IMR-90 (cell line): ENCODE data around the gene KPNA1. TPM values are rescaled to one million over a fixed set of nuclear protein-coding genes. Genes with fewer than 3 reads are reported as not detected.

ENCODE experiments used
- ATAC-seq: fragments of 200-7000 bp; cut with Tn5 transposase; 2 replicates; pipeline ENCODE4 v1.9.1; 2020; ENCODE audit warnings: low read depth, mild to moderate bottlenecking, moderate library complexity
- BruUV-seq: library from RNA; stranded (reverse); fragments of 400-500 nt; replicated peaks from 2 replicates; lab custom pipeline; 2021; lab: Mats Ljungman, UMichigan
- CTCF ChIA-PET: fragments of 300-600 bp; formaldehyde crosslinking; extraction: SDS; loops from one replicate; lab custom pipeline; 2021; ENCODE audit warnings: antibody characterized with exemption; lab: Yijun Ruan, JAX
- POLR2A ChIA-PET: fragments of 300-600 bp; sonication (Branson Sonifier 250); formaldehyde crosslinking; loops from one replicate; lab custom pipeline; 2022; ENCODE audit warnings: antibody characterized with exemption; ENCODE audit not compliant: unreplicated experiment; lab: Charles Lee
- DNase-seq: peaks from one replicate; pipeline ENCODE4 v3.0.0; 2013
- H2AFZ ChIP-seq: replicated peaks from 2 replicates; pipeline ENCODE3; 2013; ENCODE audit warnings: low read length, mild to moderate bottlenecking; ENCODE audit not compliant: poor library complexity
- H2AK5ac ChIP-seq: 2 replicates; pipeline ENCODE4 v1.6.1; 2013; ENCODE audit warnings: low read depth, low read length, inconsistent platforms
- H2AK9ac ChIP-seq: replicated peaks from 2 replicates; pipeline ENCODE3; 2013; ENCODE audit warnings: mild to moderate bottlenecking, low read depth, low read length, moderate library complexity; ENCODE audit not compliant: poor library complexity
- H2BK120ac ChIP-seq: 2 replicates; pipeline ENCODE4 v1.6.1; 2013; ENCODE audit warnings: low read depth, low read length, inconsistent platforms
- H2BK15ac ChIP-seq: 3 replicates; pipeline ENCODE4 v1.6.1; 2013; ENCODE audit warnings: low read depth, low read length, inconsistent platforms
- H2BK20ac ChIP-seq: 2 replicates; pipeline ENCODE4 v1.6.1; 2013; ENCODE audit warnings: low read depth, mild to moderate bottlenecking, inconsistent platforms, low read length, moderate library complexity
- H2BK5ac ChIP-seq: 2 replicates; pipeline ENCODE4 v1.6.1; 2013; ENCODE audit warnings: mild to moderate bottlenecking, low read depth, low read length, inconsistent platforms; ENCODE audit not compliant: poor library complexity, severe bottlenecking
- H3K14ac ChIP-seq: replicated peaks from 2 replicates; pipeline ENCODE4 v1.6.1; 2013; ENCODE audit warnings: low read depth, low read length, inconsistent platforms
- H3K18ac ChIP-seq: 2 replicates; pipeline ENCODE4 v1.6.1; 2013; ENCODE audit warnings: low read depth, low read length, control low read depth
- H3K23ac ChIP-seq: 2 replicates; pipeline ENCODE4 v1.6.1; 2013; ENCODE audit warnings: low read depth, low read length, inconsistent platforms
- H3K27ac ChIP-seq: 2 replicates; pipeline ENCODE4 v1.5.1; 2013; ENCODE audit warnings: mild to moderate bottlenecking, control low read depth, low read length; ENCODE audit not compliant: insufficient read depth
- H3K27me3 ChIP-seq: 2 replicates; pipeline ENCODE4 v1.6.1; 2013; ENCODE audit warnings: low read length; ENCODE audit not compliant: control insufficient read depth, insufficient read depth
- H3K36me3 ChIP-seq: 2 replicates; pipeline ENCODE4 v1.6.1; 2013; ENCODE audit warnings: low read length, mixed read lengths; ENCODE audit not compliant: control insufficient read depth, insufficient read depth
- H3K4ac ChIP-seq: 2 replicates; pipeline ENCODE4 v1.6.1; 2013; ENCODE audit warnings: low read depth, low read length, inconsistent platforms
- H3K4me1 ChIP-seq: 2 replicates; pipeline ENCODE4 v1.6.1; 2013; ENCODE audit warnings: low read length, mixed read lengths; ENCODE audit not compliant: control insufficient read depth, insufficient read depth
- H3K4me2 ChIP-seq: 2 replicates; pipeline ENCODE4 v1.6.1; 2013; ENCODE audit warnings: low read depth, mild to moderate bottlenecking, control low read depth, low read length, moderate library complexity
- H3K4me3 ChIP-seq: 2 replicates; pipeline ENCODE4 v1.5.1; 2013; ENCODE audit warnings: low read depth, mild to moderate bottlenecking, control low read depth, low read length, moderate library complexity; ENCODE audit not compliant: insufficient read depth
- H3K56ac ChIP-seq: 2 replicates; pipeline ENCODE4 v1.6.1; 2013; ENCODE audit warnings: low read length, inconsistent platforms; ENCODE audit not compliant: insufficient read depth; ENCODE audit errors: extremely low read depth
- H3K79me1 ChIP-seq, 2 experiments: 2 replicates each; pipeline ENCODE4 v1.6.1; 2013; ENCODE audit warnings: low read length in 2 of 2, inconsistent platforms in 1 of 2, low read depth in 1 of 2
- H3K9ac ChIP-seq: 2 replicates; pipeline ENCODE4 v1.6.1; 2013; ENCODE audit warnings: low read depth, low read length, control low read depth
- H3K9me1 ChIP-seq: 2 replicates; pipeline ENCODE4 v1.6.1; 2013; ENCODE audit warnings: low read length, inconsistent platforms; ENCODE audit not compliant: insufficient read depth
- H3K9me3 ChIP-seq: 2 replicates; pipeline ENCODE4 v1.6.1; 2013; ENCODE audit warnings: low read length; ENCODE audit not compliant: control insufficient read depth, insufficient read depth
- H4K20me1 ChIP-seq: 2 replicates; pipeline ENCODE4 v1.6.1; 2013; ENCODE audit warnings: low read length, inconsistent platforms; ENCODE audit not compliant: insufficient read depth
- H4K5ac ChIP-seq: 2 replicates; pipeline ENCODE4 v1.6.1; 2013; ENCODE audit warnings: mild to moderate bottlenecking, low read depth, low read length, control low read depth
- H4K8ac ChIP-seq, 2 experiments: 2 replicates each; pipeline ENCODE4 v1.6.1; 2013; ENCODE audit warnings: low read depth in 2 of 2, low read length in 2 of 2, control low read depth in 1 of 2, inconsistent platforms in 1 of 2
- H4K91ac ChIP-seq: 2 replicates; pipeline ENCODE4 v1.6.1; 2013; ENCODE audit warnings: low read depth, low read length, inconsistent platforms; ENCODE audit not compliant: insufficient read depth
- BHLHE40 ChIP-seq: fragments of 150-350 bp; IDR thresholded peaks from 2 replicates; pipeline ENCODE4 v1.6.1; 2016; ENCODE audit warnings: mild to moderate bottlenecking, low read depth, low read length
- CEBPB ChIP-seq: IDR thresholded peaks from 2 replicates; pipeline ENCODE4 v1.6.1; 2012; ENCODE audit warnings: low read depth, low read length, improper control_type of control experiment
- CHD1 ChIP-seq: IDR thresholded peaks from 2 replicates; pipeline ENCODE4 v1.6.1; 2012; ENCODE audit warnings: low read depth, low read length, improper control_type of control experiment
- MAZ ChIP-seq: IDR thresholded peaks from 2 replicates; pipeline ENCODE4 v1.6.1; 2012; ENCODE audit warnings: low read depth, mild to moderate bottlenecking, low read length, improper control_type of control experiment, moderate library complexity, borderline replicate concordance
- MXI1 ChIP-seq: IDR thresholded peaks from 2 replicates; pipeline ENCODE4 v1.6.1; 2012; ENCODE audit warnings: low read depth, mild to moderate bottlenecking, low read length, moderate library complexity, borderline replicate concordance
- NFE2L2 ChIP-seq: fragments of 150-350 bp; IDR thresholded peaks from 2 replicates; pipeline ENCODE4 v1.6.1; 2016; ENCODE audit warnings: low read depth, mild to moderate bottlenecking, low read length
- POLR2A ChIP-seq: IDR thresholded peaks from 2 replicates; pipeline ENCODE4 v1.6.1; 2012; ENCODE audit warnings: mild to moderate bottlenecking, low read depth, low read length
- RFX5 ChIP-seq: IDR thresholded peaks from 2 replicates; pipeline ENCODE4 v1.8.0; 2012; ENCODE audit warnings: low read depth, mild to moderate bottlenecking, low read length, moderate library complexity
- WGBS, 2 experiments: methylation state at CpG; one replicate each; pipeline versions ENCODE4 v1.1.5 to v1.1.7; 2013; ENCODE audit warnings: missing lambda C conversion rate in 2 of 2; ENCODE audit not compliant: insufficient read length in 1 of 2; ENCODE audit errors: extremely low coverage in 2 of 2; 5-methylcytosine and 5-hydroxymethylcytosine counted together
- dilution Hi-C: fragments of 300-500 bp; cut with HindIII; formaldehyde crosslinking; loops from one replicate; pipeline ENCODE4 v1.14.3; 2018; ENCODE audit warnings: low sequenced_read_pairs; ENCODE audit not compliant: unreplicated experiment
- in situ Hi-C: fragments of 300-500 bp; cut with MboI; formaldehyde crosslinking; loops from 3 replicates; pipeline ENCODE4 v1.14.3; 2019; ENCODE audit warnings: low sequenced_read_pairs, inconsistent platforms, mixed read lengths
- intact Hi-C: fragments of 100-400 bp; cut with micrococcal nuclease; formaldehyde crosslinking; loops from 2 replicates; pipeline ENCODE4 v1.10.0; 2022
- polyA plus RNA-seq, 3 experiments: library from polyadenylated mRNA; depleted of rRNA; stranded (reverse); fragments of >200 nt; gene quantifications; 2 replicates each; pipeline ENCODE4 v1.2.3, GENCODE V29; 2012; ENCODE audit warnings: low replicate concordance in 1 of 3
- total RNA-seq: library from RNA; depleted of rRNA; stranded (reverse); fragments of >200 nt; gene quantifications from 2 replicates; pipeline ENCODE4 v1.2.3, GENCODE V29; 2012
- TF ChIP-seq, protein P1 (sequence below): fragments of 150-350 bp; IDR thresholded peaks from 2 replicates; pipeline ENCODE4 v1.6.1; 2016; ENCODE audit warnings: low read depth, mild to moderate bottlenecking, low read length, moderate library complexity, borderline replicate concordance
- TF ChIP-seq, protein P2 (sequence below): fragments of 150-350 bp; IDR thresholded peaks from 2 replicates; pipeline ENCODE4 v1.6.1; 2017; ENCODE audit warnings: mild to moderate bottlenecking, antibody characterized with exemption, low read length, low read depth
- TF ChIP-seq, protein P3 (sequence below): conservative IDR thresholded peaks from 2 replicates; pipeline ENCODE4 v1.5.1; 2012; ENCODE audit warnings: mild to moderate bottlenecking, low read depth, low read length, improper control_type of control experiment

KPNA1 gene
- total and polyA plus RNA-seq, 2 of the 4 experiments (the other 2 are of a cell fraction): 30.6 to 112 TPM

GRCh38 chr3:122475316-122475715 is 39.4 kb downstream of the KPNA1 start:
- Histone ChIP-seq H3K4ac (no peak overlapping the region), H3K4me3 (no peak overlapping the region), H4K91ac (no peak overlapping the region), H2AK5ac (no peak overlapping the region), H3K9me3 (no peaks in the 10 kb centered on the region), H3K14ac (no peak overlapping the region), H3K36me3 (no peaks in the 10 kb centered on the region), H2AFZ (no peak overlapping the region), H2BK5ac (no peak overlapping the region), H3K56ac (no peak overlapping the region), H2BK120ac (no peak overlapping the region), H2AK9ac (no peak overlapping the region), H3K9me1 (peaks cover 4% of the 10 kb centered on the region), H3K27me3 (no peaks in the 10 kb centered on the region), H3K9ac (no peak overlapping the region), H2BK20ac (no peak overlapping the region), H3K4me1 (no peaks in the 10 kb centered on the region), H3K27ac (no peak overlapping the region), H4K8ac (no peak overlapping the region), H3K4me2 (no peak overlapping the region), H4K5ac (no peak overlapping the region), H3K23ac (no peak overlapping the region), H3K18ac (no peak overlapping the region), H4K20me1 (peaks cover 60% of the 10 kb centered on the region), H3K79me1 (peaks cover 20 to 51% of the 10 kb centered on the region in 2 experiments), H2BK15ac (no peak overlapping the region)
- ATAC-seq: no peak
- in situ Hi-C loops: no loop called here
- intact Hi-C loops: loop anchor here (5.0 kb wide), 1 partner anchor 37 kb away; the partner anchor contains the start of gene KPNA1
- no peak for TF ChIP-seq RFX5
- TF ChIP-seq CHD1: no peak
- no peak for TF ChIP-seq POLR2A
- TF ChIP-seq MAZ: no peak
- TF ChIP-seq NFE2L2: no peak
- no peak for TF ChIP-seq MXI1
- TF ChIP-seq BHLHE40: no peak
- TF ChIP-seq, protein P1, sequence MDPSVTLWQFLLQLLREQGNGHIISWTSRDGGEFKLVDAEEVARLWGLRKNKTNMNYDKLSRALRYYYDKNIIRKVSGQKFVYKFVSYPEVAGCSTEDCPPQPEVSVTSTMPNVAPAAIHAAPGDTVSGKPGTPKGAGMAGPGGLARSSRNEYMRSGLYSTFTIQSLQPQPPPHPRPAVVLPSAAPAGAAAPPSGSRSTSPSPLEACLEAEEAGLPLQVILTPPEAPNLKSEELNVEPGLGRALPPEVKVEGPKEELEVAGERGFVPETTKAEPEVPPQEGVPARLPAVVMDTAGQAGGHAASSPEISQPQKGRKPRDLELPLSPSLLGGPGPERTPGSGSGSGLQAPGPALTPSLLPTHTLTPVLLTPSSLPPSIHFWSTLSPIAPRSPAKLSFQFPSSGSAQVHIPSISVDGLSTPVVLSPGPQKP: no peak
- no peak for TF ChIP-seq CEBPB
- TF ChIP-seq, protein P2, sequence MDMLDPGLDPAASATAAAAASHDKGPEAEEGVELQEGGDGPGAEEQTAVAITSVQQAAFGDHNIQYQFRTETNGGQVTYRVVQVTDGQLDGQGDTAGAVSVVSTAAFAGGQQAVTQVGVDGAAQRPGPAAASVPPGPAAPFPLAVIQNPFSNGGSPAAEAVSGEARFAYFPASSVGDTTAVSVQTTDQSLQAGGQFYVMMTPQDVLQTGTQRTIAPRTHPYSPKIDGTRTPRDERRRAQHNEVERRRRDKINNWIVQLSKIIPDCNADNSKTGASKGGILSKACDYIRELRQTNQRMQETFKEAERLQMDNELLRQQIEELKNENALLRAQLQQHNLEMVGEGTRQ: no peak
- TF ChIP-seq, protein P3, sequence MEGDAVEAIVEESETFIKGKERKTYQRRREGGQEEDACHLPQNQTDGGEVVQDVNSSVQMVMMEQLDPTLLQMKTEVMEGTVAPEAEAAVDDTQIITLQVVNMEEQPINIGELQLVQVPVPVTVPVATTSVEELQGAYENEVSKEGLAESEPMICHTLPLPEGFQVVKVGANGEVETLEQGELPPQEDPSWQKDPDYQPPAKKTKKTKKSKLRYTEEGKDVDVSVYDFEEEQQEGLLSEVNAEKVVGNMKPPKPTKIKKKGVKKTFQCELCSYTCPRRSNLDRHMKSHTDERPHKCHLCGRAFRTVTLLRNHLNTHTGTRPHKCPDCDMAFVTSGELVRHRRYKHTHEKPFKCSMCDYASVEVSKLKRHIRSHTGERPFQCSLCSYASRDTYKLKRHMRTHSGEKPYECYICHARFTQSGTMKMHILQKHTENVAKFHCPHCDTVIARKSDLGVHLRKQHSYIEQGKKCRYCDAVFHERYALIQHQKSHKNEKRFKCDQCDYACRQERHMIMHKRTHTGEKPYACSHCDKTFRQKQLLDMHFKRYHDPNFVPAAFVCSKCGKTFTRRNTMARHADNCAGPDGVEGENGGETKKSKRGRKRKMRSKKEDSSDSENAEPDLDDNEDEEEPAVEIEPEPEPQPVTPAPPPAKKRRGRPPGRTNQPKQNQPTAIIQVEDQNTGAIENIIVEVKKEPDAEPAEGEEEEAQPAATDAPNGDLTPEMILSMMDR: no peak
- WGBS, 2 experiments: no CpG with 5 or more reads among the region's 2 CpGs
- CTCF ChIA-PET: no interaction called here
- DNase-seq: no peak
- POLR2A ChIA-PET: no interaction called here
- no TSS peak for BruUV-seq
- dilution Hi-C loops: no loop called here
